NCI-H345 treated with DMSO at 0.1 percent for 48 hours (cell line): ENCODE data around the gene PPP6R1.

ENCODE experiments used
- DNase-seq: peaks from one replicate; lab custom pipeline; 2025; ENCODE audit not compliant: unreplicated experiment; lab: John Stamatoyannopoulos, UW

Gene PPP6R1, protein sequence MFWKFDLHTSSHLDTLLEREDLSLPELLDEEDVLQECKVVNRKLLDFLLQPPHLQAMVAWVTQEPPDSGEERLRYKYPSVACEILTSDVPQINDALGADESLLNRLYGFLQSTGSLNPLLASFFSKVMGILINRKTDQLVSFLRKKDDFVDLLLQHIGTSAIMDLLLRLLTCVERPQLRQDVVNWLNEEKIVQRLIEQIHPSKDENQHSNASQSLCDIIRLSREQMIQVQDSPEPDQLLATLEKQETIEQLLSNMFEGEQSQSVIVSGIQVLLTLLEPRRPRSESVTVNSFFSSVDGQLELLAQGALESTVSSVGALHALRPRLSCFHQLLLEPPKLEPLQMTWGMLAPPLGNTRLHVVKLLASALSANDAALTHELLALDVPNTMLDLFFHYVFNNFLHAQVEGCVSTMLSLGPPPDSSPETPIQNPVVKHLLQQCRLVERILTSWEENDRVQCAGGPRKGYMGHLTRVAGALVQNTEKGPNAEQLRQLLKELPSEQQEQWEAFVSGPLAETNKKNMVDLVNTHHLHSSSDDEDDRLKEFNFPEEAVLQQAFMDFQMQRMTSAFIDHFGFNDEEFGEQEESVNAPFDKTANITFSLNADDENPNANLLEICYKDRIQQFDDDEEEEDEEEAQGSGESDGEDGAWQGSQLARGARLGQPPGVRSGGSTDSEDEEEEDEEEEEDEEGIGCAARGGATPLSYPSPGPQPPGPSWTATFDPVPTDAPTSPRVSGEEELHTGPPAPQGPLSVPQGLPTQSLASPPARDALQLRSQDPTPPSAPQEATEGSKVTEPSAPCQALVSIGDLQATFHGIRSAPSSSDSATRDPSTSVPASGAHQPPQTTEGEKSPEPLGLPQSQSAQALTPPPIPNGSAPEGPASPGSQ

DNA sequence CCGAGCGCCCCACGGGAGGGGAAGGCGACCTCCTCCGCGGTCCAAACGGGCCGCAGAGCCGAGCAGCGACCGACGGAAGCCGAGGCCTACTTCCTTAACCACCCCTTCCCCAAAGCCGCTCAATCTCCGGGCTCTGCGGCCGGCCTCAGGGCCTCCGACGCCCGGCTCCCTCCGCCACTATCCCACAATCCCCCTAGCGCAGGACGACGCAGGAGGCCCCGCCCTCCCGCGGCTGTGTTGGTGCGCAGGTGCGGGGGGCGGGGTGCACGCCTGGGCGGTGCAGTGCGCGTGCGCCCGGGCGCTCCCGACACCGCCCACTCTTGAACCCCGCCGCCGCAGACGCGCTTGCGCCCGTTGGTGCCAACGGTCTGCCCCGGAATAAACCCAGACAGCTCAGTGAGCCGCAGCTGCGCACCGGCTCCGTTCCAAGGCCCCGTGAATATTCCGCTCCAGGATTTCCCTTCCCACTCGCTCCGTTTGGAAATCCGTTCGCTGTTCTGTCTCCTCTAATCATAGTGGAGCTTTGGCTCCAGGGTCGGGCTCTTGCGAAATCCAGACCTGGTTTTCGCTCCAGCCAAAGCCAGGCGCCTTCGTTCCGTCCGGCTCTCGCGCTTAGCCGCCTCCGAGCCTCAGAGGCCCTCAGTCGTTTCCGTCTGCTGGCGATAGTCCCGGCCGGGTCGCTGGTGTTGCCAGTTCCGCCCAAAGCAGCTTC is at the start of gene PPP6R1:
Gene PPP6R1 (minus strand): TSS at position 190 of the 712 bp plus-strand sequence. CDS start 11,914 bp downstream, outside the sequence.
- peak; percentile 81 for DNase-seq

DNA sequence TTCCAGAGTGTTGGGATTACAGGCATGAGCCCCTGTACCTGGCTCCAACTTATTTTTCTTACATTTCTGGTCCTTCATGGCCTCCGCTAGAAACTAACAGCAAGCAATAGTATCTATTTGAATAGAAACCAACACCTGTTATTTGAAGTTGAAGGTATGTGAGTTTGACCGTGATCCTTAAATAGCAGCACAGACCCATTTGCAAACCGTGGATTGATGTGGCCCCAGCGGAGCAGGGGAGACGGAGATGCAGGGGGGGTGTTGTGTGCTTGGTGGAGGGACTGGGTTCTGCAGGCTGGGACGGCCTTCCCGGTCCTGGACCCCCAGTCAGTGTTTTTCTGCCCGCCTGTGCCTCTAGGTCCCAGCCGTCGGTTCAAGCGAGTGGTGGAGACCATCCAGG is 49.5 kb upstream of the PPP6R1 start:
- DNase-seq = no peak

DNA sequence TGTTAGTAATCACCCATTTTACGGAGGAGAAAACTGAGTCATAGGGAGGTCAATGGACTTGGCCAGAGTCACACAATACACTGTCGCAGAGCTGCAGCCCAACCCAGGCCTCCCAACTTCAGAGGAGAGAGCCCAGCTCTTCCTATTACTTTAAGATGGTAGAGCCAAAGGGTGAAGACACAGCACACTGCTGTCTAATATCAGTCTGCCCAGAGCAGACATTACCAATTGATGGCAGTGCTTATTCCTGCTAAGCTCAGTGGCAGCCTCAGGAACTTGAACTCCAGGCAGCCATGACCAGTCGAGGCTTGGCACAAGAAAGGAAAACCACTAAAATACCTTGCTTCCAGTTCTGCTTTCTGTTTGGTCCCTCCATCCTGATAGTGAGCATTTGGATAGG is 47.9 kb upstream of the PPP6R1 start:
- DNase-seq = no peak

DNA sequence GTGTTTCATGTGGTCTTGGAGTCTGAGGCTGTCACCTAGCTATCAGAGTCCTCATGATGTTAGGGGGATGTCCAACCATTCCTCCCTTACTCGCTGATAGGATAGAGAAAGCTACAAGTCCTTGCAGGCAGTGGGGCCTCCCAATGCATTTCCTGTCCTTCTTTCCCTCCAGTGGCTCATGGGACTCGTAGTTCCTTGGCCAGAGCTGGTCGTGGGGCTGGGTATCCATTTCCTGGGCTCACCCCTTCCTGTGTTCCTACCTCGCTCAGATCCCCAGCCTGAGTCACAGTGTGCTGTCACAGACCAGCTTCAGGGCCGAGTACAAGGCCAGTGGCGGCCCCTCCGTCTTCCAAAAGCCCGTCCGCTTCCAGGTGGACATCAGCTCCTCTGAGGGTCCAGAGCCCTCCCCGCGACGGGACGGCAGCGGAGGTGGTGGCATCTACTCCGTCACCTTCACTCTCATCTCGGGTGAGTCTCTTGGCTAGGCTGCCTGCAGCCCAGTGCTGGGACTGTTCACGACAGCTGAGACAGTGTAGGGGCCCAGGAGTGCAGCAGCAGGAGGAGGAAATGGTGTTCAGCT is 47.3 kb upstream of the PPP6R1 start:
- DNase-seq = no peak

DNA sequence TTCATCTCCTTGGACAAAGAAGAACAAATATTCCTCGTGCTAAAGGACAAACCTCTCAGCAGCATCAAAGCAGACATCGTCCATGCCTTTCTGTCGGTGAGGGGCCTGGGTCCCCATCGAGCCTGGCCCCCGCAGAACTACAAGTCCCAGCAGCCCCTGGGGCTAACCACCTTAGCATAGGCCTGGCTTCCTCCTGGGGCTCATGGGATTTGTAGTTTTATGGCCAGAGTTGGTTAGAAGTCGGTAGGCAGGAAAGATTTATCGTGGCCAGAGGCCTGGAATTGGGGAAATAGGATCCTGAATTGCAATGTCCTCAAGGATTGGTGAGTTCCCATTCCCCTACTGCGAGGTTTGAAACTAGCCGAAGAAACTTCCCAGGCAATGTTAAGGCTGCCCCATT is 46.7 kb upstream of the PPP6R1 start:
- DNase-seq = no peak

DNA sequence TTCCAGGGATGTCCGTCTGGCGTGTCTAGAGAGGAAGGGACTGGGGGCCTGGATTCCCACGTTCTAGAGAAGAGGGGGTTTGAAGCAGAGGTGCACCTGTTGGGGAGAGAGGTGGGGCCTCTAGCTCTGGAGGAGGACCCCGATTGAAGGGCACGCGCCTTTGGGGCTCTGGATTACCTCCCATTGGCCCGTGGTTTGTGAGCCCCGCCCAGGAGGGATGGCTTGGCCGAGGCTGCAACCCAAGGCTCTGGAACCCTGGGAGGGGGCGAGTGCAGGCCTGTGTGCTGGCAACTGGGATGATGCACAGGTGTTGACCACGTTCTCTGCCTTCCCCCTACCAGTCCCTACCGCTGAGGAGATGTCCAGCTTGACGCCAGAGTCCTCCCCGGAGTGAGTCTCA is 46.2 kb upstream of the PPP6R1 start:
- no peak for DNase-seq

DNA sequence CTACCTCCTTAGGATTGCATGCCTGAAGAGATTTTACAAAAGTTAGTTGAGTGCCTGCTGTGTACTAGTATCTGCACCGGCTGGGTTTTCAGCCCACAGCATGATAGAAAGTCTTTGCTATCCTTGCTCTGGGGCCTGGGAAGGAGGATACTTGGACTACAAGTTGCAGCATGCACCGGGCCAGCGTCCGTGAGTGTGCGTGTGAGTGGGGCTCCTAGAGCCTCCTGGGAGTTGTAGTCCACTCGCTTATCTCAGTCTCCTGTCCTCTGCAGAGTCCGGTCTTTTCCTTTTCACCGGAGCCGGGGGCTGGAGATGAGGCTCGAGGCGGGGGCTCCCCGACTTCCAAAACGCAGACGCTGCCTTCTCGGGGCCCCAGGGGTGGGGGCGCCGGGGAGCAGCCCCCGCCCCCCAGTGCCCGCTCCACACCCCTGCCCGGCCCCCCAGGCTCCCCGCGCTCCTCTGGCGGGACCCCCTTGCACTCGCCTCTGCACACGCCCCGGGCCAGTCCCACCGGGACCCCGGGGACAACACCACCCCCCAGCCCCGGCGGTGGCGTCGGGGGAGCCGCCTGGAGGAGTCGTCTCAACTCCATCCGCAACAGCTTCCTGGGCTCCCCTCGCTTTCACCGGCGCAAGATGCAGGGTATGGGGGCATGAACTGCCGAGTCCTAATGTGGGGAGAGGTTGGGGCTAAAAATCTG is 45.6 kb upstream of the PPP6R1 start:
- DNase-seq = no peak

DNA sequence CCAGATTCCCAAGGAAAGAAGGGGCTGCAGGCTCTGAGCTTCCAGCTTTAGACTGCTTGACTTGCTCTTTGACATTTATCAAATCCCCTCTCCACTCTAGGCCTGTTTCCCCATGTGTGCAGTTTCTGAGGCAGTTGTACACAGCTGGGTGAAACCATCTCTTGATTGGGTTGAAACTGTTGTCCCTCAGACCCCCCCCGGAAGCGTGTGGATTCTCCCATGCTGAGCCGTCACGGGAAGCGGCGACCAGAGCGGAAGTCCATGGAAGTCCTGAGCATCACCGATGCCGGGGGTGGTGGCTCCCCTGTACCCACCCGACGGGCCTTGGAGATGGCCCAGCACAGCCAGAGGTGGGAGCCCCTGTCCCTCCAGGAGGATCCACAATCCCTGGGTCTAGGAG is 44.7 kb upstream of the PPP6R1 start:
- no peak for DNase-seq

DNA sequence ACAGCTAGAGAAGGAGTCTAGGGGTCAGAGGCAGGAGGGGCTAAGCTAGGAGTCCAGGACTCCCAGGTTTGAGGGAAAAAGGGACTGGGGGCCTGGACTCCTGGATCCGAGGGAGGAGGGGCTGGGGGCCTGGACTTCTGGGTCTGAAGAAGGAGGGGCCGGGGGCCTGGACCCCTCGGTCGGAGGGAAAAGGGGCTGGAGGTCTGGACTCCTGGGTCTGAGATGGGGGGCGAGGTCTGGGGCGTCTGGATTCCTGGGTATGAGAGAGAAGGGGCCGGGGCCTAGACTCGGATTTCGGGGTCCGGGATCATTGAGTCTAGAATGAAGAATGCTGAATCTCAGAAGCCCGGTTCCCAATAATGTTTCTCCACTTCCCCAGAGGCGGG is 43.5 kb upstream of the PPP6R1 start:
- no peak for DNase-seq

DNA sequence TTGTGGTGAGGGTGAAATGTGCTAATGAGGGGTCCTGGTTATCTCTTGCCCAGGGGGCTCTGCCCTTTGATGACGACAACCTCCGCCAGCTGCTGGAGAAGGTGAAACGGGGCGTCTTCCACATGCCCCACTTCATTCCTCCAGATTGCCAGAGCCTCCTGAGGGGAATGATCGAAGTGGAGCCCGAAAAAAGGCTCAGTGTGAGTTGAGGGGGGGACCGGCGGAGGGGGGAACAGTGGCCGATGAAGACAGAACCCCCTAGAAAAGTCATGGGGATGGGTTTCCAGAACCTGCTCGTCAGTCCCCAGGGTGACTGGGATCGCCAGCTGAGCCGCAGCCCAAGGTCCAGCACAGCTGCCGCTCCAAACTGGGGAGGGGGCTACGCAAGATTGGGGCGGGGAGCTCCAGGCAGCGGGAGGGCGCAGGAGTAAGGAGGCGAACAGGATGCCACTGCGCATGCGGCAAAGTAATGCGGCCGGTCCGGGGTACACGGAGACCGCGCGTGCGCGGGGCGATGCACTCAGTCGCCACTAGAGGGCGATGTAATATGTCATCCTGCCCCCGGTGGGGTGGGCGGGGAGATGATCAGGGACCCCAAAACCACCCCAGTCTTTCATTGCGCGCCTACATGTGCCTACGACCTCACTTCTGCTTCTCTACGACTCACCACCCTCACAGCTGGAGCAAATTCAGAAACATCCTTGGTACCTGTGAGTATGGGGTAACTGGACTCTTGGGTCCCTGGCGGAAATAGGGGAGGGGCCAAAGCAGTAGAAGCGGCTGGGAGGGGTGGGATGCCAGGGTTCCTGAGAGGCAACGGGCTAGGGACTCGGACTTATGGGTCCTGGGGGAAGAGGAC is 42.9 kb upstream of the PPP6R1 start:
- DNase-seq = peak; percentile 50

DNA sequence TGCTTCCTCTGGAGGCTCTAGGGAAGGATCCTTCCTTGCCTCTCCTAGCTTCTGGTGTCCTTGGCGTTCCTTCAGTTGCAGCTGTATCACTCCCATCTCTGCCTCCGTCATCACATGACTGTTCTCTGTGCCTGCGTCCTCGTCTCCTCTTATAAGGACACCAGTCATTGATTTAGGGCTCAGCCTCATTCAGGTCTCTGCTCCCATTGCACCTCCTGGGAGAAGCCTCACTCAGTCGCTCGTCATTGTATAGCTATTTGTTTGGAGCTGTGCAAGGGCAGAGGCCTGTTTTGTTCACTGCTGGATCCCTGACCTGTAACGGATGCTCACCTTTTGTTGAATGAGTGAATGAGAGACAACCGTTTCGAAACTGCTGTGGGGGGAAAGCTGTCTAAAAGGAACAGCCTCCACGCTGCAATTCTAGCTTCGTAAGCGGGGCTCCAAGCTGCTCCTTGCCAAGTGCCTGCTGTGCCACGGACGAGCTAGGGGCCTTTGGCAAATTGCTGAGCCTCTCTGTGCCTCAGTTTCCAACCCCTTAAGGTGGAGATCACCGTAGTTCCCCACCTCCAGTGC is 42.2 kb upstream of the PPP6R1 start:
- DNase-seq = no peak

DNA sequence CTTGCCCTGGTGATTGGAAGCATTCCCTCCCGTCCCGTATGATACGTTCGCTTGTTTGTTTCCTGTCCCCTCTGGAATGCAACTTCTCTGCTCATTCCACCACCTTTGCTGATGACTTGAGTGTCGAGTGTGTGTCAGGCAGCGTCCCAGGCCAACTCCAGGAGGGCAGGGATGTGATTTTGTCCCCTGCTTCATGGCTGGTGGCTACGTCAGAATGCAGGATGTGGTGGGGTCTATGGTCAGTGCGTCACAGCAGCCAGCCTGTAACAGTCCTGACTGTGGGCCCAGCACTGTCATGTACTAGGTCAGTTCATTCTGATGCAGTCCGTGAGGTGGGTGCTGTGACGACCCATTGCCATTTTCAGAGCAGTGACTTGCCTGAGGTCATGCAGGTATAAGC is 41.2 kb upstream of the PPP6R1 start:
- no peak for DNase-seq

DNA sequence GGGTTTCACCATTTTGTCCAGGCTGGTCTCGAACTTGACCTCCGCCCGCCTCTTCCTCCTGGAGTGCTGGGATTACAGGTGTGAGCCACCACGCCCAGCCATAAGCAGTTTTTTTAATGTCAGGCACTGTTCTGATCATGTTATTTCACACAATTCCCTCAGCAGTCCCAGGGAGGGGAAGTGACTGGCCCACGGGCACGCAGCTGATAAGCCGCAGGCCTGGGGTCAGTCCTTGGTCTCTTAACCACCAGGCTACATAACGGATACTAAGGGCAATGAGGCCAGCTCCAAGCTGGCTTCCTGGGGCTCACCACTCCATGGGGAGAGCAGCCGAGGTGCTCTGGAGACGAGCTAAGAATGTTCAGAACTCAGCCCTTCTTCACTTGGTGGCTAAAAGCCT is 38.5 kb upstream of the PPP6R1 start:
- no peak for DNase-seq

DNA sequence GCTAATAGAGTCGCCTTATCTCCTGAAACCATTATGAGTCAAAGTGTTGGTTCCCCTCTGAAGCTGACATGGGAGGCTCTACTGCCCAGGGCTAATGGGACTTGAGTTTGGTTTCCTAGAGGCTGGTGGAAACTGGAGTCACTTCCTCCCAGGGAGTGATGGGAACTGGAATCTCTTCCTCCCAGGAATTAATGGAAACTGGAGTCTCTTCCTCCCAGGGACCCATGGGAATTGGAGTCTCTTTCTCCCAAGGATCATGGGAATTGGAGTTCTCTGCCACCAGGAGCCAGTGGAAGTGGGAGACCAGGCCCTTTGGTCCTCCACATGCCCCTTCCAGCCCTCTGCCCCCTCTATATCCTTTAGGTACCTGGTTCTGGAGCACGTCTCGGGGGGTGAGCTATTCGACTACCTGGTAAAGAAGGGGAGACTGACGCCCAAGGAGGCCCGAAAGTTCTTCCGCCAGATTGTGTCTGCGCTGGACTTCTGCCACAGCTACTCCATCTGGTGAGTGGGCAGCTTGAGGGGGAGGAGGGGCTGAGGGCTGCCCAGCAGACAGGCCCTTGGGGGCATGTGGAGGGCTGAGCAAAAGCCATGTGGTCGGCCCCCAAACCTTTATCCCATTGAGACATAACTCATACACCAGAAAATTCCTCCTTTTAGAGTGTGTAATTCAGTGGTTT is 30.4 kb upstream of the PPP6R1 start:
- DNase-seq = no peak

DNA sequence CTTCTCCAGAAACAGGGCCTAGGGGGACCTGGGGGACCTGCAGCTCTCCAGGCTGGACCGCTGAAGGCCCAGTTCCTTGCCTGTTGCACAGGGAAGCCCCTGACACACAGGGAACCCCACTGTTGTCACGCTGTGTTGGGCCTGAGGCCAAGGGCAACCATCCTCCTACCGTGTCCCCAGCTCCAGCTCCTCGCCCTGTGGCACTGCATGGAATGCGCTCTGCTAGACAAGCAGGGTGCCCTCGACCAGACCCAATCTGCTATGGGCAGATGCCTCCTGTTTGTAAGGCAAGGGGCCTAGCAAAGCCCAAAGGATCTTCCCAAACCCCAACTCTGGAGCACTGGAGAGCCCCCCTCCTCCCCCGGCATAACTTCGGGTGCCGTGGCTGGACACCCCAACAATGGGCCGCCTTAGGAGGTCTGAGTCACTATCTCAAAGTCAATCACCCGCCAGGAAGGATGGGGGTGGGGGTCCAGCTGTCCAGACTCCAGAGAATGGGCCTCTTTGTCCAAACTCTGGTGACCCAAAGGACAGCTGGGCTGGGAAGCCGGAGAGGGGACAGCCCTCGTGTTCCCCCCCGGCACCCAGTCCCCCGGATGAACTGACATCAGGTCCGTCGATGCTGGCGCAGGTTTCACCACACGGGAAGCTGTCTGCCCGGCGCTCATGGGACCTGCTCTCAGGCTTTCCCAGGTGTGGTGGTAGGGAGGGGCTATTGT is 28.7 kb upstream of the PPP6R1 start:
- DNase-seq = no peak

DNA sequence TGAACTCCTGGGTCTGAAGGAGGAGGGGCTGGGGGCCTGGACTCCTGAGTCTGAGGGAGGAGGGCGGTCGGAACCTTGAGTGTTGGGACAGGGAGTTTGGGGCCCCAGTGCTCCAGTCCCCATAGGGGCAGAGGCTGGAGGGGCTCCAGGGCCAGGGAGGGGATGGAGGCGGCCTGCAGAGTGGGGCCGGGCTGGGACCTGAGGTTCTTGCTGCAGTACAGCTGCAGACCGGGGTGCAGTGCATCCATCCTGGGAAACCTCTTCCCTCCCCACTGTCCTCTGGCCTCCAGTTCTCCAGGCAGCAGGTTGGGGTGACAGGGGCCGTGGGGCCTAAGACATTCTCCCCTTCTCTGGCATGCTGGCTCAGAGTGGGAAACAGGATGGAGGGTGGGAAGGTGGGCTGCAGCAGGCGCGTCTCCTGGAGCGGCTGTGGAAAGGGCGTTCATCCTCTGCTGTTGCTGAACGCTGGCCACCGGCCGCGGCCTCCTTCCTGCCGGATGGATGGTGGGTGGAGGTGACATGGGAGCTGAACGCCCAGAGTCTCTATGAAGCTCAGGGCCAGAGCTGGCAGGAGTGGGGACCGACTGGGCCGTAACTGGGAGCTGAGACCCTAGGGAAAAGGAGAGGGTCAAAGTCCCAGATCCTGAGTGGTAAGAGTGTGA is 26.5 kb upstream of the PPP6R1 start:
- no peak for DNase-seq

DNA sequence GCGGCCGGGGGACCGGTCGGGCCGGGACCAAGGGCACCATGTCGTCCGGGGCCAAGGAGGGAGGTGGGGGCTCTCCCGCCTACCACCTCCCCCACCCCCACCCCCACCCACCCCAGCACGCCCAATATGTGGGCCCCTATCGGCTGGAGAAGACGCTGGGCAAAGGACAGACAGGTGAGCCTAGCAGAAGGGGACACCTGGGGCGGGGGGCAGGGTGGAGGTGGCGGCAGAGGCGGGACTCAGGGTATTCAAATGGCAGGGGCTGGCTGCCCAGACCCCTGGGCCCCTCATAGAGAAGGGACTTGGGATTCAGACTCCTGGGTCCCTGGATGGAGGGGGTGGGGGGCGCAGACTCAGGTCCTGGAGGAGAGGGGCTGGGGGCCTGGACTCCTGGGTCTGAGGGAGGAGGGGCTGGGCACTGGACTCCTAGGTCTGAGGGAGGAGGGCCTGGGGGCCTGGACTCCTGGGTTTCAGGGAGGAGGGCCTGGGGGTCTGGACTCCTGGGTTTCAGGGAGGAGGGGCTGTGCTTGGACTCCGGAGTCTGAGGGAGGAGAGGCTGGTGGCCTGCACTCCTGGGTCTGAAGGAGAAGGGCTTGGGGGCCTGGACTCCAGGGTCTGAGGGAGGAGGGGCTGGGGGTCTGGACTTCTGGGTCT is 25.7 kb upstream of the PPP6R1 start:
- no peak for DNase-seq
